A549 (cell line): ENCODE data around the gene DOK7. TPM values are rescaled to one million over a fixed set of nuclear protein-coding genes. Genes with fewer than 3 reads are reported as not detected.

Experiments used
- ATAC-seq, 2 experiments: fragments of 200-7000 bp in 1 of 2; fragments of >200 bp in 1 of 2; cut with Nextera tagmentation in 1 of 2; cut with Tn5 transposase in 1 of 2; 3 replicates each; pipeline versions ENCODE4 v1.8.0 to v1.9.1; 2018 to 2020; ENCODE audit warnings: mild to moderate bottlenecking in 1 of 2, moderate library complexity in 1 of 2
- CTCF ChIA-PET: fragments of 300-600 bp; sonication (Branson Sonifier 250); formaldehyde crosslinking; extraction: SDS; loops from one replicate; lab custom pipeline; 2021; ENCODE audit warnings: antibody characterized with exemption, inconsistent platforms; lab: Yijun Ruan, JAX
- POLR2A ChIA-PET: fragments of 350-600 bp; formaldehyde crosslinking; extraction: SDS; loops from one replicate; lab custom pipeline; 2021; ENCODE audit warnings: antibody characterized with exemption, inconsistent platforms; lab: Yijun Ruan, JAX
- DNase-seq, 2 experiments: peaks; one replicate each; pipeline versions ENCODE4 v3.0.0 to v3.0.0-alpha.2; 2011 to 2016; ENCODE audit warnings: low read depth in 1 of 2, low spot score in 1 of 2
- FAIRE-seq: peaks from 2 replicates; lab custom pipeline; 2011; peaks lifted over from hg19 to GRCh38; lab: Jason Lieb, UNC
- H3K27ac ChIP-seq, 2 experiments: fragments of >200 bp; sonication (Bioruptor Twin); formaldehyde crosslinking; 3 replicates each; pipeline ENCODE4 v1.5.1; 2016 to 2017
- H3K4me1 ChIP-seq: fragments of >200 bp; sonication (Bioruptor Twin); formaldehyde crosslinking; 3 replicates; pipeline ENCODE4 v1.6.1; 2016
- H3K4me2 ChIP-seq: fragments of >200 bp; sonication (Bioruptor Twin); formaldehyde crosslinking; 3 replicates; pipeline ENCODE4 v1.6.1; 2016
- H3K4me3 ChIP-seq: fragments of >200 bp; sonication (Bioruptor Twin); formaldehyde crosslinking; 3 replicates; pipeline ENCODE4 v1.5.1; 2016
- H3K9me3 ChIP-seq: fragments of >200 bp; sonication (Bioruptor Twin); formaldehyde crosslinking; 3 replicates; pipeline ENCODE4 v1.6.1; 2016
- CEBPB ChIP-seq, 2 experiments: fragments of >200 bp in 1 of 2; sonication (Bioruptor Twin) in 1 of 2; formaldehyde crosslinking in 1 of 2; IDR thresholded peaks; 2 replicates each; pipeline ENCODE4 v1.6.1; 2012 to 2016
- CHD2 ChIP-seq: fragments of 150-350 bp; IDR thresholded peaks from 2 replicates; pipeline ENCODE4 v1.6.1; 2014; ENCODE audit warnings: low read length; ENCODE audit not compliant: partially characterized antibody
- CTCF ChIP-seq: fragments of >200 bp; sonication (Bioruptor Twin); formaldehyde crosslinking; IDR thresholded peaks from 3 replicates; pipeline ENCODE4 v1.5.1; 2016
- E2F6 ChIP-seq: IDR thresholded peaks from 2 replicates; pipeline ENCODE4 v1.6.1; 2012; ENCODE audit warnings: low read depth, borderline replicate concordance
- EHF ChIP-seq: fragments of 250-450 bp; sonication (Bioruptor Pico); IDR thresholded peaks from 2 replicates; pipeline ENCODE4 v1.5.0; 2020; ENCODE audit warnings: mild to moderate bottlenecking
- EHMT2 ChIP-seq: fragments of 200-600 bp; sonication (generic); IDR thresholded peaks from 2 replicates; pipeline ENCODE4 v1.6.1; 2016; ENCODE audit warnings: antibody characterized with exemption, low read depth, mild to moderate bottlenecking, moderate library complexity
- ESRRA ChIP-seq: fragments of 150-350 bp; IDR thresholded peaks from 2 replicates; pipeline ENCODE4 v1.6.1; 2014; ENCODE audit warnings: mild to moderate bottlenecking, low read length, borderline replicate concordance
- FOXS1 ChIP-seq: fragments of 250-450 bp; sonication (Bioruptor Pico); IDR thresholded peaks from 2 replicates; pipeline ENCODE4 v1.5.0; 2020; ENCODE audit warnings: mild to moderate bottlenecking, moderate library complexity
- HDAC2 ChIP-seq: fragments of 200-600 bp; sonication (generic); IDR thresholded peaks from 2 replicates; pipeline ENCODE4 v1.6.1; 2016
- HES2 ChIP-seq: fragments of >200 bp; sonication (Bioruptor Twin); formaldehyde crosslinking; IDR thresholded peaks from 2 replicates; pipeline ENCODE4 v1.6.1; 2016
- HOXA7 ChIP-seq: fragments of 250-450 bp; sonication (Bioruptor Pico); IDR thresholded peaks from 2 replicates; pipeline ENCODE4 v1.5.0; 2020; ENCODE audit warnings: mild to moderate bottlenecking, moderate library complexity
- MAX ChIP-seq: IDR thresholded peaks from 2 replicates; pipeline ENCODE4 v1.6.1; 2012
- MAZ ChIP-seq: fragments of 150-350 bp; IDR thresholded peaks from 2 replicates; pipeline ENCODE4 v1.6.1; 2014; ENCODE audit warnings: antibody characterized with exemption, low read depth, low read length, borderline replicate concordance
- NPAS2 ChIP-seq: fragments of 250-450 bp; sonication (Bioruptor Pico); IDR thresholded peaks from 2 replicates; pipeline ENCODE4 v1.8.0; 2022; ENCODE audit warnings: mild to moderate bottlenecking, moderate library complexity, borderline replicate concordance
- PBX3 ChIP-seq: IDR thresholded peaks from 2 replicates; pipeline ENCODE4 v1.6.1; 2012
- PHF8 ChIP-seq: fragments of 200-600 bp; sonication (generic); IDR thresholded peaks from 2 replicates; pipeline ENCODE4 v1.6.1; 2016; ENCODE audit warnings: low read depth, mild to moderate bottlenecking, antibody characterized with exemption, moderate library complexity, borderline replicate concordance
- POLR2AphosphoS2 ChIP-seq: conservative IDR thresholded peaks from 2 replicates; pipeline ENCODE4 v1.6.1; 2012; ENCODE audit warnings: low read length, improper control_type of control experiment, inconsistent platforms
- RARB ChIP-seq: fragments of 250-450 bp; sonication (Bioruptor Pico); IDR thresholded peaks from 2 replicates; pipeline ENCODE4 v1.8.0; 2021; ENCODE audit warnings: mild to moderate bottlenecking, moderate library complexity
- RFX5 ChIP-seq: fragments of 450-650 bp; IDR thresholded peaks from 2 replicates; pipeline ENCODE4 v1.7.1; 2014; ENCODE audit warnings: antibody characterized with exemption, mild to moderate bottlenecking, moderate library complexity
- TP53 ChIP-seq: fragments of 250-450 bp; sonication (Bioruptor Pico); IDR thresholded peaks from 2 replicates; pipeline ENCODE4 v1.5.0; 2021; ENCODE audit warnings: mild to moderate bottlenecking, moderate library complexity
- ZSCAN20 ChIP-seq: fragments of 250-450 bp; sonication (Bioruptor Pico); IDR thresholded peaks from 2 replicates; pipeline ENCODE4 v1.8.0; 2022; ENCODE audit warnings: mild to moderate bottlenecking, moderate library complexity
- WGBS: methylation state at CpG from one replicate; pipeline ENCODE4 v1.1.6; 2017; ENCODE audit errors: missing lambda C conversion rate; 5-methylcytosine and 5-hydroxymethylcytosine counted together
- polyA plus RNA-seq, 4 experiments: library from polyadenylated mRNA; depleted of rRNA in 3 of 4; stranded (reverse); fragments of >200 nt; fragmentation: RNase III in 1 of 4; extraction: RNeasy Plus Mini Kit Qiagen cat#74134 plus additional on column Dnase treatment in 1 of 4; gene quantifications; 2 replicates in 3 of 4; 3 replicates in 1 of 4; pipeline ENCODE4 v1.2.3, GENCODE V29; 2011 to 2017

DOK7 gene
- polyA plus RNA-seq, 2 of the 4 experiments (the other 2 are of a cell fraction), result 0.17 to 0.21 TPM

GRCh38 chr4:3420956-3421355 lies 42.1 kb upstream of the DOK7 start:
- no peak for DNase-seq
- Histone ChIP-seq H3K4me2 (no peak overlapping the region), H3K27ac (no peak overlapping the region), H3K9me3 (no peaks in the 10 kb centered on the region), H3K4me1 (no peaks in the 10 kb centered on the region), H3K4me3 (no peak overlapping the region)
- TF ChIP-seq E2F6 (no peak), RARB (CRISPR knock-in tag) (no peak), HDAC2 (no peak), POLR2AphosphoS2 (no peak)
- ChIA-PET CTCF (interaction anchor here (1.1 to 1.8 kb wide), 3 partner anchors 11 to 75 kb away, joined by 3 to 4 read pairs (median 3); no protein-coding TSS in a partner anchor), POLR2A (no interaction called here)
- no peak for ATAC-seq
- 92% methylated on average over 10 of the region's 10 CpGs for WGBS
- no peak for FAIRE-seq

- TF ChIP-seq NPAS2 (CRISPR knock-in tag) (no peak), MAX (no peak), HOXA7 (CRISPR knock-in tag) (no peak), ESRRA (no peak), FOXS1 (CRISPR knock-in tag) (no peak), PBX3 (no peak), PHF8 (no peak), ZSCAN20 (CRISPR knock-in tag) (no peak), EHMT2 (no peak), CEBPB (IDR thresholded peaks at IDR 0.05) (no peak), CTCF (no peak), CHD2 (no peak), MAZ (no peak), EHF (CRISPR knock-in tag) (no peak), RFX5 (no peak), TP53 (CRISPR knock-in tag) (no peak), HES2 (no peak)
- TF ChIP-seq, all 56 proteins: peak for 0
- no peak overlapping the region for H3K27ac ChIP-seq
- ChIA-PET POLR2A (no interaction called here), CTCF (interaction anchor here (1.1 to 1.8 kb wide), 3 partner anchors 12 to 75 kb away, joined by 3 to 4 read pairs (median 3); no protein-coding TSS in a partner anchor)
- H3K4me3 ChIP-seq, result no peak overlapping the region
- DNase-seq, result no peak
- H3K9me3 ChIP-seq, result no peaks in the 10 kb centered on the region
- ATAC-seq, result no peak
- H3K4me1 ChIP-seq, result no peaks in the 10 kb centered on the region
- no peak for FAIRE-seq
- H3K4me2 ChIP-seq, result no peak overlapping the region
- 85% methylated on average over 10 of the region's 12 CpGs for WGBS
These were observed 41.6 kb upstream of the DOK7 start for GRCh38 chr4:3421470-3421869.
